Measurements from ENCODE around the gene RSL24D1.

Gene RSL24D1

GRCh38 chr15:55133972-55134371, 62.8 kb downstream of the RSL24D1 start:
- H4K20me1 ChIP-seq (ENCODE audit: insufficient read depth, low read length) = no peaks in the 10 kb centered on the region
- DNase-seq = no peak
- H3K79me2 ChIP-seq (ENCODE audit: low read length) = no peaks in the 10 kb centered on the region
- no peak overlapping the region for H2AFZ ChIP-seq (ENCODE audit: low read length)
- no peaks in the 10 kb centered on the region for H3K9me2 ChIP-seq (replicated peaks; ENCODE audit: insufficient read depth, low read length)
- H3K4me3 ChIP-seq (ENCODE audit: low read length) = no peak overlapping the region
- no peaks in the 10 kb centered on the region for H3F3A ChIP-seq (ENCODE audit: insufficient read depth, low read length)
- H3K9me3 ChIP-seq (replicated peaks; ENCODE audit: insufficient read depth, low read length) = no peaks in the 10 kb centered on the region
- TF ChIP-seq CTCF (IDR thresholded peaks at IDR 0.05; ENCODE audit: low read length) (no peak), EZH2phosphoT487 (IDR thresholded peaks at IDR 0.05; ENCODE audit: low read length) (no peak), EZH2 (optimal IDR thresholded peaks at IDR 0.05; ENCODE audit: low read depth, low read length) (no peak)
- H3K27me3 ChIP-seq (replicated peaks; ENCODE audit: insufficient read depth, low read length) = no peaks in the 10 kb centered on the region
- H3K4me2 ChIP-seq (ENCODE audit: low read depth, low read length) = no peak overlapping the region
- no peak overlapping the region for H3K9ac ChIP-seq (ENCODE audit: low read length)
- no peaks in the 10 kb centered on the region for H3K36me3 ChIP-seq (replicated peaks; ENCODE audit: insufficient read depth, low read length)
- H3K4me1 ChIP-seq (ENCODE audit: low read length) = no peaks in the 10 kb centered on the region
- H3K27ac ChIP-seq (ENCODE audit: low read length) = no peak overlapping the region

GRCh38 chr15:55132672-55133071, 64.1 kb downstream of the RSL24D1 start:
- no peaks in the 10 kb centered on the region for H3K9me3 ChIP-seq (replicated peaks; ENCODE audit: insufficient read depth, low read length)
- no peaks in the 10 kb centered on the region for H4K20me1 ChIP-seq (ENCODE audit: insufficient read depth, low read length)
- no peak overlapping the region for H3K4me3 ChIP-seq (ENCODE audit: low read length)
- H3K4me2 ChIP-seq (ENCODE audit: low read depth, low read length) = no peak overlapping the region
- no peaks in the 10 kb centered on the region for H3K4me1 ChIP-seq (ENCODE audit: low read length)
- TF ChIP-seq CTCF (IDR thresholded peaks at IDR 0.05; ENCODE audit: low read length) = no peak
- no peak for TF ChIP-seq EZH2phosphoT487 (IDR thresholded peaks at IDR 0.05; ENCODE audit: low read length)
- TF ChIP-seq EZH2 (optimal IDR thresholded peaks at IDR 0.05; ENCODE audit: low read depth, low read length) = no peak
- H3K79me2 ChIP-seq (ENCODE audit: low read length) = no peaks in the 10 kb centered on the region
- no peaks in the 10 kb centered on the region for H3K9me2 ChIP-seq (replicated peaks; ENCODE audit: insufficient read depth, low read length)
- no peak overlapping the region for H3K27ac ChIP-seq (ENCODE audit: low read length)
- no peaks in the 10 kb centered on the region for H3K36me3 ChIP-seq (replicated peaks; ENCODE audit: insufficient read depth, low read length)
- H3K27me3 ChIP-seq (replicated peaks; ENCODE audit: insufficient read depth, low read length) = no peaks in the 10 kb centered on the region
- H3K9ac ChIP-seq (ENCODE audit: low read length) = no peak overlapping the region
- DNase-seq = no peak
- no peak overlapping the region for H2AFZ ChIP-seq (ENCODE audit: low read length)
- H3F3A ChIP-seq (ENCODE audit: insufficient read depth, low read length) = no peaks in the 10 kb centered on the region

Data from MM.1S (cell line).